Measurements from ENCODE around the gene ABLIM1.

The ABLIM1 gene

GRCh38 chr10:114518401-114519305 is 139.4 kb downstream of the ABLIM1 start:
- no peak for TF ChIP-seq CTCF (IDR thresholded peaks at IDR 0.05; ENCODE audit: extremely low read depth, missing control alignments)
- no peak for DNase-seq (ENCODE audit: low spot score)

DNA sequence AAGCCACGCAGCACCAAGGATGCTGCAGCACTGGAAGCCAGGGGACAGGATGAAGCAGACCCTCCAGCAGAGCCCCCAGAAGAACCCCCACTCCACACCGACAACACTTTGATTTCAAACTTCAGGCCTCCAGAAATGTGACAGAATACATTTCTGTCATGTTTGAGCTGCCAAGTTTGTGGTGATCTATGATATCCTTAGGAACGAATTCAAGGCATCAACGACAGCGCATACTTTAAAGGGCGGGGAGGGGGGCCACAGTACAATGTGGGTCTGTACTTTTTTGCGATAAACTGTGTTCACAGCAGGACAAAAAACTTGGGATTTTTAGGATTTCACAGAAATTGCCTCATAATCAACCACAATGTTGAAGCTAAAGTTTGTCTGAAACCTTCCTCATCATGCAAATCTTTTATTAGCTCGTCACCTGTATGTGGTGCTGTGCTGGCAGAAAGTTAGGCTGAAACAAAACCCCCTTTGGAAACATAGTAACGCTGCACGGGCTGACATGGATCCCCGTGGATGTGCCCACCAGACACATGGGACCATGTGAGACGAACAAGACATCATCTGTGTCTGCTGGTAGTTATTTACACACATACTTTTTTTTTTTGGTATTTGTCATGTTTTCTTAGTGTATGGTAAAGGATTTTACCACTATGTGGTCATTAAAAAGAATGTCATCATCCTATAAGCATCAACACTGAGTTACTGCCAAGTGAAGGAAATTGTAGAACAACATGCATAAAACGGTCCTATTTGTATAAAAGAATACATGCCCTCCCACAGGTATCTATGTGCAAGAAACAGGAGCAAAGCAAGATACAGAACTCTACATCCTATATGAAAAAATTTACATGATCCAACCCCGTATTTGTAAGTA is 140.5 kb downstream of the ABLIM1 start:
- TF ChIP-seq CTCF (IDR thresholded peaks at IDR 0.05; ENCODE audit: extremely low read depth, missing control alignments): no peak
- no peak for DNase-seq (ENCODE audit: low spot score)

DNA sequence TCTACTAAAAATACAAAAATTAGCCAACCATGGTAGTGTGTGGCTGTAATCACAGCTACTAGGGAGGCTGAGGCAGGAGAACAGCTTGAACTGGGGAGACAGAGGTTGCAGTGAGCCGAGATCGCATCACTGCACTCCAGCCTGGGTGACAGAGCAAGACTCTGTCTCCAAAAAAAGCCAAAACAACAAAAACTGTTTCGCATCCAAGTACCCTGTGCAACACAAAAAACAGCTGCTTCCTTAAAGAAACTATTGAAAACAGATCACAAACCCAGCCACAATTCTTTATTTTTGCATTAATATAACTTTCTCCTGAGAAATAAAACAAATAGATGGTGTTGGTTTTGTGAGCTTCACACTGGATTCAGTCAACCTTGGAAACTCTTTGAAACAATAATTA is 141.7 kb downstream of the ABLIM1 start:
- TF ChIP-seq CTCF (IDR thresholded peaks at IDR 0.05; ENCODE audit: extremely low read depth, missing control alignments): no peak
- DNase-seq (ENCODE audit: low spot score): no peak

DNA sequence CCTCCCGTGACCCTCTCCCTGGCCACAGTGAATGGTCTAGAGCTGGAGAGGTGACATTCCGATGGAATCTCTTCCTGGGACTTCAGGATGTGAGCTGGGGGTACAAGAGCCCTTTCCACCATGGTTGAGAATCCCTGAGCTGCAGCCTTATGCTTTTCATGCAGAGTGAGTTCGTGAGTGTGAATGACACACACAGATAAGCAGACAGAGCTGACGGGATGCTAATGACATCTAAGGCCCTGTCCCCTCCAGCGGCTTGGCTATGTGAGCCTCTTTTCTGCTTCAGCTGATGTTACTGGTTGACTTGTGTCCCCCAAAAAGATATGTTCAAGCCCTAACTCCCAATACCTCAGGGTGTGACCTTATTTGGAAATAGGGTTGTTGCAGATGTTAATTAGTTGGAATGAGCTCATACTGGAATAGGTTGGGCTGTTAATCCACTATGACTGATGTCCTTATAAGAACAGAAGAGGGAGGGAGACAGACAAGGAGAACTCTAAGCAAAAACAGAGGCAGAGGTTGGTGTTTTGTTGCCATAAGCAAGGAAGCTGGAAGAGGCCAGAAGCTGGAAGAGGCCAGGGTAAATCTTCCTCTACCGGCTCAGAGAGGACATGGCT is 142.7 kb downstream of the ABLIM1 start:
- DNase-seq (ENCODE audit: low spot score): no peak
- TF ChIP-seq CTCF (IDR thresholded peaks at IDR 0.05; ENCODE audit: extremely low read depth, missing control alignments): no peak

DNA sequence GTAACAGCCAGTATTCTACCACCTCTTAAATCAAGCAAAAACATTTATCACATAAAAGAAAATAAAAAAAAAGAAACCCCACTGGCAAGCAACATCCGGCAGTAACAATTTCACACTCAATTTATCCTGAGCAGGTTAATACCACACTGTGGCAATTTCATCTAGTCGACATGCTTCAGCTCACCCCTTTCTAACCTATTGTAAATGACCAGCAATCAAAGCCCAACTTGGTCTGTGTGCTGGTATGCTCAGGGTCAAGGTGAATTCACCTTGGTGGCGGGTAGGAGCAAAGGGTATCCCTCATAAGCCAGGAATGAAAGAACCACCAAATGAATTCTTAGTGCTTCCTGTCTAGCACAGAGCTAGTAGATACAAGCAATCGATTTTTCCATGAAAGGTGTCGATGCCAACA is 144.7 kb downstream of the ABLIM1 start:
- no peak for DNase-seq (ENCODE audit: low spot score)
- TF ChIP-seq CTCF (IDR thresholded peaks at IDR 0.05; ENCODE audit: extremely low read depth, missing control alignments): no peak

DNA sequence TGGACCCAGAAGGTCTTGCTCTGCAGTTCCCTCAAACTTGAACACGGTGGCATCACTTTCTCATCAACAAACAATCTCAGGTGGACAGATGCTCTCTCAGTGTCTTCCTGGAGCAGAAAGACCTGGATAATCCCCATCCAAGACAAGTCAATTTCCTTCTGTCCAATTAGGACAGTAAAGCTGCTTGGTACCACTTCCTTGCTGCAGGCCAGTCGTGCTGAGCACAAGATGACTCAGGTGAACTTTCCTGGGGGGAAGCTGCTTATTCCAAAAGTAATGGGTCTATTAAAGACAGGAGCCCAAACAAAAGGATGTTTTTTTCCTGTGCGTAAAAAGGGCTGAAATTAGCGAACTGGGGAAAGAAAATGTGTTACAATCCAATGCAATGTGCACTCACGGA is 146.2 kb downstream of the ABLIM1 start:
- no peak for TF ChIP-seq CTCF (IDR thresholded peaks at IDR 0.05; ENCODE audit: extremely low read depth, missing control alignments)
- DNase-seq (ENCODE audit: low spot score): no peak
